DMS153 (cell line): Measurements from ENCODE around the gene INPP1.

Source experiments
- DNase-seq: peaks from one replicate; lab custom pipeline; 2025; lab: John Stamatoyannopoulos, UW

Gene INPP1

GRCh38 chr2:190362894-190363293 is 19.5 kb downstream of the INPP1 start:
- DNase-seq, result no peak

GRCh38 chr2:190365499-190366204 is 22.3 kb downstream of the INPP1 start:
- no peak for DNase-seq

GRCh38 chr2:190366248-190366753 is 22.9 kb downstream of the INPP1 start:
- DNase-seq, result no peak

DNA sequence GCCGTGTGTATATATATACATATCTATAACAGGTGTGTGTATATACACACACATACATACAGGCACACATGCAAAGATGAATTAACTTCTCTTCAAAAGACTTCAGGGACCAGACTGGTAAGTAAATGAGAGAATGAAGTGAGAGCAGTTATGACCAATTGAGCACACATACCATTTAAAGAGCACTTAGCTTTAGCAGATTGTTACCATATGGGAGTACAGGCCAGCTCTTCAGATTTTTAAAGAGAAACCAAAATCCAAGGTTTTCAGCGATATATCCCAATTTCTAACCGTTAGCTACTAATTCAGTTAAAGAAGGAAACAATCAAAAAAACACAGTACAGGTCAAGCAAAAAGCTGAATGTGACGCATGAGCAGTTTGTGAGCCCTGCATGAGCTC is 23.7 kb downstream of the INPP1 start:
- no peak for DNase-seq

- no peak for DNase-seq
These were observed 26.2 kb downstream of the INPP1 start for GRCh38 chr2:190369635-190370034.

- DNase-seq, result no peak
These were observed 32.7 kb downstream of the INPP1 start for GRCh38 chr2:190376083-190376482.

DNA sequence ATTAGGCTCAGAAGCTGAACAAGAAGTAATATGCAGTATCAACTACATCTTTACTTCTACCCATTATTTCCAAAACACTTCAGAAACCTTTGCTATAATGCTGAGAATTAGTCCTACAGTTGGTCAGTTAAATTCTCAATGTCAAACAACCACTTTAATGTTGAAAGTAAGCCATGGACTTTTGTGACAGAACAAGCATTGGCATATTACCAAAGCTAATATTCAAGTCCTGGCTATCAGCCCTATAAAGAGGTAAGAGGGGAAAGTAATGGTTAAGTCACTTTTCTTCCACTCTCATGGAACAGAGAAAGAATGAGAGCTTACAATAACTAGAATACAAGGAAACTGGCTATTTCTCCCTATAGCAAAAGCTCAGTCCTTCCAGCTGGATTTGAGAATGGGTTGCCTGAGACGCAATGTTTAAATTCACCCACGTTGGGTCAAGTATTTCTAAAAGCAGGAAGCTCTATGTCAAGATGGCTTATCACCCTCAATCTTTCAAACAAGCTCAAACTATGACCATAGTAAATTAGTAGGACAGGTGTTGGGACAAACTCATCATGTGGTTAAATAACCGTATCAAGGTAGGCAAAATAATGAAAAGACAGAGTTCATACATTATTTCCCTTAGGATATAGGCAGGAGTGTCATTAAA is 33.3 kb downstream of the INPP1 start:
- no peak for DNase-seq

- DNase-seq, result no peak
These were observed 35.5 kb downstream of the INPP1 start for GRCh38 chr2:190378880-190379237.

GRCh38 chr2:190379249-190379964 is 36.0 kb downstream of the INPP1 start:
- DNase-seq, result peak; percentile 57

DNA sequence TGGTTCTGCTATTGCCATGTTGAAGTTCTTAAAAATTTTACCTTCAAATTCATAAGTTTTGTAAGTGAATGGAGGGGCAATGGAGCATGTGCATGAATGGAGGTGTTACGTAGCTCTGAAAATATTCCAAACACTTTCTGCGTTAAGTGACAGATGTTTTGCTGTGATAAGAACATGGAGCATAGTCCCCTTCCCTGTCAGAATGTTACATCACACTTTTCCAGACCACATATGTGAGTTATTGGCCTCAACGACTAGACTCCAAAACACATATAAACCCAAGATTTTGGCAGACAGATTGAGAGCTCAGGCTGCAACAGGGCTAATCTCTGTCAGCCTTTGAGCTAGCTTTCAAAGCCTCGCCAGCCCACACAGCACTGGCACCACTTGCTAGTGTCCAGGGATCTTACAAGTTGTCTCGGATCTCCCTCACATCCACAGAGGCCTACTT is 37.6 kb downstream of the INPP1 start:
- no peak for DNase-seq

GRCh38 chr2:190382851-190383250 is 39.5 kb downstream of the INPP1 start:
- DNase-seq, result peak; percentile 60

- DNase-seq, result no peak
These were observed 44.0 kb downstream of the INPP1 start for GRCh38 chr2:190387422-190387821.

GRCh38 chr2:190396271-190396670 is 52.9 kb downstream of the INPP1 start:
- DNase-seq, result no peak

DNA sequence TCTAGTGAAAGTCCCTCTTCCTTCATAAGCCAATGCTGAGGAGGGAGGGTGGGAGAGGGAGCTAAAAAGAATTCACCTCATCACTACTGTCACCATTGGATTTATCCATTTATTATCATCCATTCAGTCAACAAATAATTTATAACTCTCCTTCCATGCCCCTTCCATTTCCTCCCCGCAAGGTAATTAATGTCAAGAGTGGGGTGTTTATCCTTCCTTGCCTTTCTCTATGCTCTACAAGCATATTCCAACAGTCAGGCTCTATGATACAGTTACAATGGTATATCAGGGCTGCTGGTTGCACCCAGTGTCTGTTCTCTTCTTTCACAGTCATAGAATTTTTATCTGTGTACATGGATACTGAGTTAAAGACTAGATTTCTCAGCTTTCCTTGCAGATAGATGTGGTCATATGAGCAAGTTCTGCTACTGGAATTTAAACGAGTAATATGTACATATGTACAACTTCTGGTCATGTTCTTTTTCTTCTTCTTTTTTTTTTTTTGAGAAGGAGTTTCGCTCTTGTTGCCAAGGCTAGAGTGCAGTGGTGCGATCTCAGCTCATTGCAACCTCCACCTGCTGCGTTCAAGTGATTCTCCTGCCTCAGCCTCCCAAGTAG is 59.7 kb downstream of the INPP1 start:
- no peak for DNase-seq

- DNase-seq, result no peak
These were observed 61.1 kb downstream of the INPP1 start for GRCh38 chr2:190404487-190404886.

GRCh38 chr2:190405070-190405469 is 61.7 kb downstream of the INPP1 start:
- no peak for DNase-seq

GRCh38 chr2:190405995-190406394 is 62.6 kb downstream of the INPP1 start:
- DNase-seq, result no peak

- DNase-seq, result no peak
These were observed 63.4 kb downstream of the INPP1 start for GRCh38 chr2:190406805-190407204.

- peak; percentile 60 for DNase-seq
These were observed 63.9 kb downstream of the INPP1 start for GRCh38 chr2:190407246-190407661.

DNA sequence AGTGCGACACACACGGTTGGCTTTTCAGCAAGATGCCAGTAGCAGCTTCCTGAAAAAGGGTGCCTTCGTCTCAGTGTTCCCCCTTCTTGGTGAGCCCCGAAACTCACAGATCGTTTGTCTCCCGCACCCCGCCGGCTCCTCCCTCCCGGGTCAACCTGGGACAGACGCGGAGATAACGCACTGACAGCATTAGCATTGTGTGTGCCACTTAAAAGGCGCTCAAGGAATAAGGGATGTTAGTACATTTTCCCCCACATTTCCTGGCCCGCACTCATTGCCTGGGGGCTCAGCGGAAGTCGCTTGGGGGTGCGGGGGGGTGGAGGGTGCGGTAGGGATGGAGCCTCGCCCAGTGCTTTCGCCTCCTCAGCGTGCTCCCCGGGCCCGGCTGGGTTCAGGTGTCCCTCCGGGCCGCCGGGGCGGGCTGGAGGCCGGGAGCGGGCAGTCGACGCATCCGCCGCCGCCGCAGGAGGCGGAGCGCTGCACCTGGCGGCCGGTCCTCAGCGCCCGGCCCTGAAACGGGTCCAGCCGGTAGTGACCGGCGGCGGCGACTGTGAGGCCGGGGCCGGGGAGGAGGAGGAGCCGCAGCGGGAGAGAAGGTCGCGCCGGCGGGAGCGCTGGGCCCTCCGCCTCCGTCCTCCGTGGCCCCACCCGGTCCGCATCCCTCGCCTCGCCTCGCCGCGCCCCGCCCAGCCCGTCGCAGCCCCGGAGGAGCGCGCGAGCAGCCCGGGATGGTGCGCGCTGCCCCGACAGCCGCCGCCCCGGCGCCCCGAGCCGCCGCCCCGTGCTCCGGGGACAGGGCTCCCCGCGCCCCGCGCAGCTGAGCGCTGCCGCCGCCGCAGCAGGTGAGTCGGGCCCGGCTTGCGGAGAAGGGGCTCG is 64.5 kb downstream of the INPP1 start, which contains the start of gene MFSD6:
Gene MFSD6 (plus strand): TSS at position 694 of the 876 bp plus-strand sequence. CDS start 27,675 bp downstream, outside the sequence.
- DNase-seq, result peak; percentile 54
